Osteoblast (primary cell): ENCODE data around the gene PLA2G4E. TPM values are rescaled to one million over a fixed set of nuclear protein-coding genes. Genes with fewer than 3 reads are reported as not detected.

Experiments
- DNase-seq: peaks from one replicate; pipeline ENCODE4 v3.0.0; 2011; ENCODE audit warnings: low spot score, mixed read lengths; ENCODE audit not compliant: insufficient read length; ENCODE audit errors: missing footprints
- H2AFZ ChIP-seq: 2 replicates; pipeline ENCODE4 v1.6.0; 2011; ENCODE audit warnings: mild to moderate bottlenecking, low read length
- H3K27ac ChIP-seq: 2 replicates; pipeline ENCODE4 v1.5.1; 2011; ENCODE audit warnings: mild to moderate bottlenecking, low read depth, low read length, moderate library complexity
- H3K27me3 ChIP-seq: 2 replicates; pipeline ENCODE4 v1.6.0; 2012; ENCODE audit warnings: mild to moderate bottlenecking, control low read depth, inconsistent platforms, low read length, moderate library complexity; ENCODE audit not compliant: insufficient read depth
- H3K36me3 ChIP-seq: 2 replicates; pipeline ENCODE4 v1.5.1; 2011; ENCODE audit warnings: mild to moderate bottlenecking, low read length, control low read depth, moderate library complexity; ENCODE audit not compliant: insufficient read depth
- H3K4me1 ChIP-seq: 2 replicates; pipeline ENCODE4 v1.5.1; 2011; ENCODE audit warnings: mild to moderate bottlenecking, low read length, control low read depth, moderate library complexity; ENCODE audit not compliant: insufficient read depth
- H3K4me2 ChIP-seq: 2 replicates; pipeline ENCODE4 v1.6.0; 2011; ENCODE audit warnings: mild to moderate bottlenecking, low read length; ENCODE audit not compliant: insufficient read depth
- H3K4me3 ChIP-seq: fragments of 200-600 bp; sonication (generic); 3 replicates; pipeline ENCODE4 v1.5.1; 2012; ENCODE audit warnings: mild to moderate bottlenecking, low read length, inconsistent platforms; ENCODE audit not compliant: insufficient read depth
- H3K79me2 ChIP-seq: 2 replicates; pipeline ENCODE4 v1.6.0; 2012; ENCODE audit warnings: mild to moderate bottlenecking, low read length, control low read depth, inconsistent platforms; ENCODE audit not compliant: insufficient read depth
- H3K9me3 ChIP-seq: 2 replicates; pipeline ENCODE4 v1.5.1; 2011; ENCODE audit warnings: low read depth, low read length, control low read depth
- H4K20me1 ChIP-seq: 2 replicates; pipeline ENCODE4 v1.6.0; 2012; ENCODE audit warnings: mild to moderate bottlenecking, low read length, control low read depth; ENCODE audit not compliant: insufficient read depth
- CTCF ChIP-seq: IDR thresholded peaks from 2 replicates; pipeline ENCODE4 v1.5.1; 2011; ENCODE audit warnings: mild to moderate bottlenecking, low read depth, low read length, moderate library complexity; ENCODE audit errors: extremely low read depth
- total RNA-seq: library from RNA; depleted of rRNA; stranded (reverse); fragments of >200 nt; gene quantifications from 2 replicates; pipeline ENCODE4 v1.2.3, GENCODE V29; 2012

PLA2G4E gene
- total RNA-seq, 1 donor = not detected

- Histone ChIP-seq H3K27me3 (no peaks in the 10 kb centered on the region), H4K20me1 (no peaks in the 10 kb centered on the region), H3K4me1 (peaks cover 45% of the 10 kb centered on the region), H3K36me3 (peaks cover 4% of the 10 kb centered on the region), H3K4me2 (no peak overlapping the region), H3K27ac (peak overlapping the region; percentile 67), H2AFZ (no peak overlapping the region), H3K9me3 (no peaks in the 10 kb centered on the region), H3K79me2 (peaks cover 40% of the 10 kb centered on the region), H3K4me3 (no peak overlapping the region)
- TF ChIP-seq CTCF = no peak
- DNase-seq = no peak
Observed at GRCh38 chr15:41945221-41945620, 75.6 kb downstream of the PLA2G4E start.

GRCh38 chr15:41944313-41944940 is 76.4 kb downstream of the PLA2G4E start:
- no peak overlapping the region for H2AFZ ChIP-seq
- peak overlapping the region; percentile 67 for H3K27ac ChIP-seq
- H3K27me3 ChIP-seq = no peaks in the 10 kb centered on the region
- H3K4me1 ChIP-seq = peaks cover 40% of the 10 kb centered on the region
- H3K9me3 ChIP-seq = no peaks in the 10 kb centered on the region
- peak; percentile 90 for DNase-seq
- peaks cover 40% of the 10 kb centered on the region for H3K79me2 ChIP-seq
- H3K36me3 ChIP-seq = peaks cover 8% of the 10 kb centered on the region
- H3K4me2 ChIP-seq = peak overlapping the region; percentile 76
- no peak for TF ChIP-seq CTCF
- peak overlapping the region; percentile 39 for H3K4me3 ChIP-seq
- H4K20me1 ChIP-seq = no peaks in the 10 kb centered on the region

- Histone ChIP-seq H3K4me3 (no peak overlapping the region), H3K36me3 (peaks cover 8% of the 10 kb centered on the region), H4K20me1 (no peaks in the 10 kb centered on the region), H3K27ac (peak overlapping the region; percentile 67), H3K4me2 (peak overlapping the region; percentile 76), H3K79me2 (peaks cover 40% of the 10 kb centered on the region), H3K9me3 (no peaks in the 10 kb centered on the region), H2AFZ (no peak overlapping the region), H3K4me1 (peaks cover 39% of the 10 kb centered on the region), H3K27me3 (no peaks in the 10 kb centered on the region)
- no peak for DNase-seq
- no peak for TF ChIP-seq CTCF
Observed at GRCh38 chr15:41943543-41944312, 77.1 kb downstream of the PLA2G4E start.

- H3K27me3 ChIP-seq = no peaks in the 10 kb centered on the region
- H3K4me3 ChIP-seq = no peak overlapping the region
- no peaks in the 10 kb centered on the region for H4K20me1 ChIP-seq
- no peak overlapping the region for H3K27ac ChIP-seq
- H3K4me1 ChIP-seq = peaks cover 39% of the 10 kb centered on the region
- H3K4me2 ChIP-seq = no peak overlapping the region
- no peaks in the 10 kb centered on the region for H3K9me3 ChIP-seq
- no peak for TF ChIP-seq CTCF
- H2AFZ ChIP-seq = no peak overlapping the region
- peaks cover 40% of the 10 kb centered on the region for H3K79me2 ChIP-seq
- H3K36me3 ChIP-seq = peaks cover 8% of the 10 kb centered on the region
- no peak for DNase-seq
Observed at GRCh38 chr15:41942886-41943285, 78.0 kb downstream of the PLA2G4E start.
